GM21619 (cell line): ENCODE measurements around the gene PITPNM1.
"Not testable (repeated sequence)": the region's sequence is repeated elsewhere in the genome, so short reads cannot be mapped to it uniquely, and the experiment has no call there.

Source experiments
- ATAC-seq: cut with Tn5 transposase; IDR thresholded peaks from one replicate; pipeline ENCODE4 v1.9.1; 2021; ENCODE audit not compliant: unreplicated experiment

The PITPNM1 gene

GRCh38 chr11:67468056-67468455 is 37.1 kb downstream of the PITPNM1 start:
- no peak for ATAC-seq

- no peak for ATAC-seq
Observed at GRCh38 chr11:67466962-67467771, 38.0 kb downstream of the PITPNM1 start.

GRCh38 chr11:67466367-67466766 is 38.8 kb downstream of the PITPNM1 start:
- ATAC-seq = no peak

- ATAC-seq = not testable (repeated sequence)
Observed at GRCh38 chr11:67465530-67465929, 39.6 kb downstream of the PITPNM1 start.

- no peak for ATAC-seq
Observed at GRCh38 chr11:67465189-67465510, 40.0 kb downstream of the PITPNM1 start.

- ATAC-seq = peak; percentile 46
Observed at GRCh38 chr11:67464411-67465188, 40.6 kb downstream of the PITPNM1 start.

- no peak for ATAC-seq
Observed at GRCh38 chr11:67463680-67464410, 41.3 kb downstream of the PITPNM1 start.

GRCh38 chr11:67463186-67463585 is 42.0 kb downstream of the PITPNM1 start:
- no peak for ATAC-seq

- no peak for ATAC-seq
Observed at GRCh38 chr11:67458266-67458665, 46.9 kb downstream of the PITPNM1 start.

- no peak for ATAC-seq
Observed at GRCh38 chr11:67457453-67457852, 47.7 kb downstream of the PITPNM1 start.

- ATAC-seq = no peak
Observed at GRCh38 chr11:67456068-67456705, 49.0 kb downstream of the PITPNM1 start.

- no peak for ATAC-seq
Observed at GRCh38 chr11:67455054-67455453, 50.1 kb downstream of the PITPNM1 start, which contains the start of gene CABP4. CABP4 (plus strand) TSS chr11:67455354; CDS start chr11:67455424, 70 bp downstream.

- ATAC-seq = no peak
Observed at GRCh38 chr11:67453816-67454732, 51.1 kb downstream of the PITPNM1 start.

- no peak for ATAC-seq
Observed at GRCh38 chr11:67452141-67452952, 52.8 kb downstream of the PITPNM1 start, which contains the start of gene GPR152. GPR152 (minus strand) TSS chr11:67452729; CDS start chr11:67452724, 5 bp downstream.

GRCh38 chr11:67451658-67451976 is 53.5 kb downstream of the PITPNM1 start:
- ATAC-seq = no peak

- ATAC-seq = no peak
Observed at GRCh38 chr11:67450796-67451657, 54.1 kb downstream of the PITPNM1 start.

- no peak for ATAC-seq
Observed at GRCh38 chr11:67449116-67449844, 55.9 kb downstream of the PITPNM1 start.

GRCh38 chr11:67448220-67448609 is 56.9 kb downstream of the PITPNM1 start:
- ATAC-seq = no peak
